Esophagus squamous epithelium (tissue), 4 donors: ENCODE results near the gene E4F1.

Experiments used
- CTCF ChIP-seq, 6 experiments: fragments of 450-650 bp in 4 of 6; fragments of 200-600 bp in 2 of 6; sonication (generic) in 2 of 6; IDR thresholded peaks; one replicate each; pipeline ENCODE4 v1.5.1; 2016 to 2019; ENCODE audit warnings: antibody characterized with exemption in 6 of 6, mild to moderate bottlenecking in 4 of 6, moderate library complexity in 4 of 6
- POLR2A ChIP-seq, 4 donors: fragments of 450-650 bp; IDR thresholded peaks; one replicate each; pipeline ENCODE4 v1.6.1; 2017; ENCODE audit warnings: antibody characterized with exemption in 4 of 4, mild to moderate bottlenecking in 4 of 4, moderate library complexity in 3 of 4

- TF ChIP-seq CTCF (IDR thresholded peaks at IDR 0.05) (no peak), POLR2A (IDR thresholded peaks at IDR 0.05) (no peak)
Measured at GRCh38 chr16:2238150-2238837, 14.9 kb downstream of the E4F1 start.
